Lower lobe of right lung (tissue), 2 donors: ENCODE measurements around the gene SIT1. TPM values are rescaled to one million over a fixed set of nuclear protein-coding genes. Genes with fewer than 3 reads are reported as not detected.
A peak's percentile ranks its signal among the peaks of the same experiment; 100 is the strongest.

ENCODE experiments used
- ATAC-seq, 2 donors: fragments of 200-7000 bp; cut with Tn5 transposase; one replicate each; pipeline ENCODE4 v1.9.1; 2020 to 2022; ENCODE audit warnings: mild to moderate bottlenecking in 2 of 2, moderate library complexity in 2 of 2
- DNase-seq: peaks from one replicate; pipeline ENCODE4 v3.0.0-alpha.2; 2020
- H3K27ac ChIP-seq: fragments of 200-600 bp; one replicate; pipeline ENCODE4 v1.8.0; 2022
- H3K27me3 ChIP-seq: fragments of 200-600 bp; one replicate; pipeline ENCODE4 v1.8.0; 2022; ENCODE audit warnings: low read depth
- H3K36me3 ChIP-seq: fragments of 200-600 bp; one replicate; pipeline ENCODE4 v1.8.0; 2022; ENCODE audit warnings: mild to moderate bottlenecking
- H3K4me1 ChIP-seq: fragments of 200-600 bp; one replicate; pipeline ENCODE4 v1.8.0; 2022
- H3K4me3 ChIP-seq: fragments of 200-600 bp; one replicate; pipeline ENCODE4 v1.8.0; 2022; ENCODE audit warnings: mild to moderate bottlenecking
- H3K9me3 ChIP-seq: fragments of 200-600 bp; one replicate; pipeline ENCODE4 v1.8.0; 2022
- CTCF ChIP-seq: fragments of 200-600 bp; IDR thresholded peaks from one replicate; pipeline ENCODE4 v1.8.0; 2022; ENCODE audit warnings: antibody characterized with exemption, mild to moderate bottlenecking
- intact Hi-C: fragments of 100-400 bp; cut with DNase I; formaldehyde crosslinking; loops from one replicate; pipeline ENCODE4 v1.11.0; 2022
- microRNA-seq: library from miRNA; unstranded; fragments of <30 nt; microRNA quantifications from one replicate; pipeline ENCODE4 v1.2.0, GENCODE V29; 2020; ENCODE audit warnings: borderline number of aligned reads
- total RNA-seq: library from RNA; stranded (reverse); fragmentation: NEBNext Ultra II Directional; extraction: Animal tissue kit (Norgen Biotek cat#: 25700); gene quantifications from one replicate; pipeline ENCODE4 v1.2.1, GENCODE V29; 2021
- donor health status: DM: no; HTN: yes; CAD: no; lungs with severe emphysema.

SIT1 gene
- total RNA-seq, 1 donor from 2014 or later: 1.5 TPM

- Histone ChIP-seq H3K4me1 (peaks cover 29% of the 10 kb centered on the region), H3K4me3 (peak within 1 kb of the TSS; percentile 83), H3K9me3 (no peaks in the 10 kb centered on the region), H3K27me3 (no peaks in the 10 kb centered on the region), H3K36me3 (peaks cover 28% of the 10 kb centered on the region), H3K27ac (peak within 1 kb of the TSS; percentile 90)
- TF ChIP-seq CTCF: no peak
- intact Hi-C loops: no loop called here
- ATAC-seq (peak; percentile 76 to 82), DNase-seq (peak; percentile 86)
Observed at GRCh38 chr9:35604578-35605350, 46.0 kb downstream of the SIT1 start, which contains the start of gene TESK1. TSS of gene TESK1 (plus strand) at chr9:35605262. CDS start at chr9:35605620, 358 bp downstream.

- Histone ChIP-seq H3K36me3 (peaks cover 21% of the 10 kb centered on the region), H3K27ac (peak overlapping the region; percentile 90), H3K4me3 (peak overlapping the region; percentile 83), H3K4me1 (peaks cover 29% of the 10 kb centered on the region), H3K9me3 (no peaks in the 10 kb centered on the region), H3K27me3 (no peaks in the 10 kb centered on the region)
- intact Hi-C loops: no loop called here
- peak; percentile 100 for DNase-seq
- TF ChIP-seq CTCF: peak; percentile 93
- peak; percentile 97 for ATAC-seq
Observed at GRCh38 chr9:35603986-35604577, 46.6 kb downstream of the SIT1 start.

- H3K9me3 ChIP-seq: no peaks in the 10 kb centered on the region
- H3K27ac ChIP-seq: peak overlapping the region; percentile 84
- TF ChIP-seq CTCF: no peak
- ATAC-seq (peak in 1 of 2 donors; percentile 2), DNase-seq (peak; percentile 66)
- H3K27me3 ChIP-seq: no peaks in the 10 kb centered on the region
- H3K4me1 ChIP-seq: peaks cover 29% of the 10 kb centered on the region
- intact Hi-C loops: no loop called here
- peaks cover 16% of the 10 kb centered on the region for H3K36me3 ChIP-seq
- H3K4me3 ChIP-seq: peak overlapping the region; percentile 83
Observed at GRCh38 chr9:35603506-35603985, 47.2 kb downstream of the SIT1 start.

- DNase-seq (no peak), ATAC-seq (no peak)
- H3K9me3 ChIP-seq: no peaks in the 10 kb centered on the region
- intact Hi-C loops: no loop called here
- no peak for TF ChIP-seq CTCF
- no peak overlapping the region for H3K27ac ChIP-seq
- no peak overlapping the region for H3K4me3 ChIP-seq
- H3K36me3 ChIP-seq: no peaks in the 10 kb centered on the region
- H3K4me1 ChIP-seq: peaks cover 10% of the 10 kb centered on the region
- no peaks in the 10 kb centered on the region for H3K27me3 ChIP-seq
Observed at GRCh38 chr9:35599763-35600604, 50.7 kb downstream of the SIT1 start.

Small RNA genes lying within 50 kb of the gene (microRNA-seq; reads per million reads assigned to microRNA genes)
- not detected for gene MIR4667

Other genes starting within 250 kb of the SIT1 start
- gene RUSC2, start 160.8 kb downstream of the SIT1 start, total RNA-seq: 23.6 TPM
- gene TESK1, start 45.7 kb downstream of the SIT1 start, total RNA-seq: 44.0 TPM
- 4.5 TPM for gene CD72, start 32.5 kb downstream of the SIT1 start, total RNA-seq
- 24,340 TPM for gene RMRP, start 7.1 kb upstream of the SIT1 start, total RNA-seq
- gene CCDC107, start 7.4 kb upstream of the SIT1 start, total RNA-seq: 28.9 TPM
- gene ARHGEF39, start 14.3 kb upstream of the SIT1 start, total RNA-seq: 1.2 TPM
- not detected for gene CA9, start 23.0 kb upstream of the SIT1 start, total RNA-seq
- gene TPM2, start 39.0 kb upstream of the SIT1 start, total RNA-seq: 110 TPM
- gene TLN1, start 81.3 kb upstream of the SIT1 start, total RNA-seq: 406 TPM
- 28.1 TPM for gene CREB3, start 81.7 kb upstream of the SIT1 start, total RNA-seq
- gene GBA2, start 98.3 kb upstream of the SIT1 start, total RNA-seq: 68.0 TPM
- gene RGP1, start 98.4 kb upstream of the SIT1 start, total RNA-seq: 29.6 TPM
- not detected for gene MSMP, start 103.3 kb upstream of the SIT1 start, total RNA-seq
- 20.6 TPM for gene NPR2, start 140.7 kb upstream of the SIT1 start, total RNA-seq
- gene SPAG8, start 161.3 kb upstream of the SIT1 start, total RNA-seq: 13.3 TPM
- gene HINT2, start 164.1 kb upstream of the SIT1 start, total RNA-seq: 32.6 TPM
- gene FAM221B, start 177.8 kb upstream of the SIT1 start, total RNA-seq: 0.32 TPM
- gene TMEM8B, start 178.3 kb upstream of the SIT1 start, total RNA-seq: 12.6 TPM
- not detected for gene OR13J1, start 219.5 kb upstream of the SIT1 start, total RNA-seq